KOPT-K1 (cell line): Measurements from ENCODE around the gene ZNF316.

Experiments used
- H3K27ac ChIP-seq: fragments of 200-600 bp; sonication (generic); 2 replicates; pipeline ENCODE4 v1.5.1; 2016; ENCODE audit warnings: antibody characterized with exemption, mild to moderate bottlenecking, low read depth, low read length; ENCODE audit not compliant: poor library complexity, severe bottlenecking
- H3K36me3 ChIP-seq: fragments of 200-600 bp; sonication (generic); 2 replicates; pipeline ENCODE4 v1.5.1; 2017; ENCODE audit warnings: antibody characterized with exemption, mild to moderate bottlenecking, low read length, moderate library complexity; ENCODE audit not compliant: insufficient read depth
- H3K9me3 ChIP-seq: fragments of 200-600 bp; sonication (generic); 2 replicates; pipeline ENCODE4 v1.5.1; 2017; ENCODE audit warnings: antibody characterized with exemption, low read length, mild to moderate bottlenecking; ENCODE audit not compliant: insufficient read depth, poor library complexity, severe bottlenecking

Gene ZNF316

DNA sequence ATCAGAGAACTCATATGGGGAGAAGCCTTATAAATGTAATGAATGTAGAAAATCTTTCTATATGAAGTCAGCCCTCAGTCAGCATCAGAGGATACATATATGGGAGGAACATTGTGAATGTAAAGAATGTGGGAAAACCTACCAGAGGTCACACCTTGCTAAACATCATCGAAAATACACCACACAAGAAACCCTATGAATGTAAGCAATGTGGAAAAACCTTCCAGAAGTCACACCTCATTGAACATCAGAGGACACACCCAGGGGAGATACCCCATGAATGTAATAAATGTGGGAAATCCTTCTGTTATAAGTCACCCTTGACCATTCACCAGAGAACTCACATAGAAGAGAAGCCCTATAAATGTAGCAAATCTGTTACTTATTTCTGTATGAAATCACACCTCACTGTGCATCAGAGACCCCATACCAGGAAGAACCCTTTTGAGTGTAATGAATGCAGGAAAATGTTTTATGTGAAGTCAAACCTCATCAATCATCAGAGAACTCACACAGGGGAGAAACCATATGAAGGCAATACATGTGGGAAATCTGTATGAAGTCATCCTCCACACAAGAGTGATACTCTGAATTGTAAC is 38.8 kb downstream of the ZNF316 start:
- no peak overlapping the region for H3K27ac ChIP-seq
- peaks cover 83% of the 10 kb centered on the region for H3K9me3 ChIP-seq

DNA sequence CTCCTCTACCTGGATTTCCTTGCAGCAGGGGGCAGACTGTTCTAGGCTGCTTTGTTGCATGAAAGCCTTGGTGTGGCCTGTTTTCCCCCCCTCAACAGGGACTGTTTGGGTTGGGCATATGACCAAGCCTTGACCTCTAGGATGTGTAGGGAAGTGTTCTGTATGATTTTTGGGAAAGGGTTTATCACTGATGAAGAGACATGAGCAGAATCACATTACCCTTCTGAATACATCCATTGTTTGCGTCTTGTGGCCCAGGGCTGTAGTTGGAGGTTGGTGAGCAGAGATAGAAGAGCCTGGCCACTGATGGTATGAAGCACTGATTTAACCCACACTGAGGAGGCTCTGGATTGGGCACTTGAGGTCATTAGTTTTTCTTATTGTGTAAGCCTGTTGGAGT is 43.0 kb downstream of the ZNF316 start:
- Histone ChIP-seq H3K27ac (no peak overlapping the region), H3K9me3 (peaks cover 98% of the 10 kb centered on the region), H3K36me3 (peaks cover 26% of the 10 kb centered on the region)

More for the DNA sequence above, 38.8 kb downstream of the ZNF316 start:
- no peaks in the 10 kb centered on the region for H3K36me3 ChIP-seq

DNA sequence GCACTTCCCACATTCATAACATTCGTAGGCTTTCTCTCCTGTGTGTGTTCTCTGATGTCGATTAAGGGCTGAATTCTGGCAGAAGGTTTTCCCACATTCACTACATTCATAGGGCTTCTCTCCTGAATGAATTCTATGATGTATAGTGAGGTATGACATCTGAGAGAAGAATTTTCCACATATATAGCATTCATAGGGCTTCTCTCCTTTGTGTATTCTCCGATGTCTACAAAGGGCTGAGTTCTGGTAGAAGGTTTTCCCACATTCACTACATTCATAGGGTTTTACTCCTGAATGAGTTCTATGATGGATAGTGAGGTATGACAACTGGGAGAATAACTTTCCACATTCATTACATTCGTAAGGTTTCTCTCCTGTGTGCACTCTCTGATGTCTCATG is 54.0 kb downstream of the ZNF316 start:
- no peak overlapping the region for H3K27ac ChIP-seq
- H3K36me3 ChIP-seq = peaks cover 100% of the 10 kb centered on the region
- peaks cover 100% of the 10 kb centered on the region for H3K9me3 ChIP-seq

DNA sequence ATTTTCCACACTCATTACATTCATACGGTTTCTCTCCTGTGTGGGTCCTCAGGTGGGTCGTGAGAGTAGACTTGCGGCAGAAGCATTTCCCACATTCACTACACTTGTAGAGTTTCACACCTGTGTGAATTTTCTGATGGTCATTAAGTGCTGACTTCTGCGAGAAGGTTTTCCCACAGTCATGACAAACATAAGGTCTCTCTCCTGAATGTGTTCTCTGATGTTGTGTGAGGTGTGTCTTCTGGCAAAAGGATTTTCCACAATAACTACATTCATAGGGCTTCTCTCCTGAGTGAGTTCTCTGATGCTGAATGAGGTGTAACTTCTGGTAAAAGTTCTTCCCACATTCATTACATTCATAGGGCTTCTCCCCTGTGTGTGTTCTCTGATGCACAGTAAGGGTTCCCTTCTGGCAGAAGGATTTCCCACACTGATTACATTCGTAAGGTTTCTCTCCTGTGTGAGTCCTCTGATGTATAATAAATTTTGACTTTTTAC is 54.5 kb downstream of the ZNF316 start:
- Histone ChIP-seq H3K27ac (no peak overlapping the region), H3K9me3 (peaks cover 100% of the 10 kb centered on the region), H3K36me3 (peaks cover 100% of the 10 kb centered on the region)

DNA sequence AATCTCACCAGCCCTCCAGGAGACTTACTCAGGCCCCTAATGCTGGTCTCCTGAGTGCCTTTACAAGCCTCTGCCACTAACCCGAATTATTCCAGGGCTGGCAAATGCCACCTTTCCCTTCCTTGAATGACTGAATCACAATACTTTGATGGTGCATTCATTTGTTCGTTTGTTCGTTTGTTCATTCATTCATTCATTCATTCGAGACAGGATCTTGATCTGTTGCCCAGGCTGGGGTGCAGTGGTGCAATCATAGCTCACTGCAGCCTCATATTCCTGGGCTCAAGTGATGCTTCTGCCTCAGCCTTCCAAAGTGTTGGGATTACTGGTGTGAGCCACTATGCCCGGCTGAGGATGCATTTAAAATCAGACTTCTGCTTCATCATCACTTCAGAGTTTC is 63.7 kb downstream of the ZNF316 start:
- Histone ChIP-seq H3K9me3 (peaks cover 95% of the 10 kb centered on the region), H3K27ac (no peak overlapping the region), H3K36me3 (peaks cover 95% of the 10 kb centered on the region)

DNA sequence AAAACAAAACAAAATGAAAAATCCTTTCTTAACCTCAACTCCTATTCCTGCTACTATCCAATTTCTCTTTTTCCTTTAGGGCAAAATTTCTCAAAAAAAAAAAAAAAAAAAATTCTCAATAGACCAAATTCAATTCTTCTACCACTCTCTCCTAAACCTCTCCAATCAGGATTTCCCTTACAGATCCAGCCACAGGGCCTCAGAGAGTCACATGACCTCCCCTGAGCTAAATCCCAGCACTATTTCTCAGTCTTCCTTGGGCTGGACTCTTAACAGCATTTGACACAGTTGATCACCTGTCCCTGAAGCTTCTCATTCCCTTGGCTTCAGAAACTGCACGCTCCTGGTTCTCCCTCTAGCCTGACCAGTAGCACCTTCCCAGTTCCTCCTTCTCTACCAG is 64.7 kb downstream of the ZNF316 start:
- H3K27ac ChIP-seq = no peak overlapping the region
- H3K36me3 ChIP-seq = peaks cover 84% of the 10 kb centered on the region
- H3K9me3 ChIP-seq = peaks cover 85% of the 10 kb centered on the region
